ENCODE measurements around the gene MARCHF4. TPM values are rescaled to one million over a fixed set of nuclear protein-coding genes. Genes with fewer than 3 reads are reported as not detected.

Gene MARCHF4
- total RNA-seq, 1 donor from 2014 or later = 17.2 TPM

- Histone ChIP-seq H3K36me3 (ENCODE audit: control insufficient read depth, insufficient read depth, low read length) (no peaks in the 10 kb centered on the region), H3K27me3 (ENCODE audit: control insufficient read depth, insufficient read depth, low read length) (no peaks in the 10 kb centered on the region), H3K4me3 (ENCODE audit: low read depth, low read length) (no peak overlapping the region)
- TF ChIP-seq CTCF (IDR thresholded peaks at IDR 0.05; ENCODE audit: insufficient read depth, low read length, poor library complexity, severe bottlenecking) = no peak
- DNase-seq (ENCODE audit: low read depth) = no peak
Measured at GRCh38 chr2:216351172-216351925, 20.9 kb downstream of the MARCHF4 start.

GRCh38 chr2:216350214-216350791, 22.0 kb downstream of the MARCHF4 start:
- TF ChIP-seq CTCF (IDR thresholded peaks at IDR 0.05; ENCODE audit: insufficient read depth, low read length, poor library complexity, severe bottlenecking) = no peak
- DNase-seq (ENCODE audit: low read depth) = no peak
- no peaks in the 10 kb centered on the region for H3K27me3 ChIP-seq (ENCODE audit: control insufficient read depth, insufficient read depth, low read length)

GRCh38 chr2:216349366-216349765, 22.9 kb downstream of the MARCHF4 start:
- Histone ChIP-seq H3K27me3 (ENCODE audit: control insufficient read depth, insufficient read depth, low read length) (no peaks in the 10 kb centered on the region), H3K4me3 (ENCODE audit: low read depth, low read length) (no peak overlapping the region), H3K36me3 (ENCODE audit: control insufficient read depth, insufficient read depth, low read length) (no peaks in the 10 kb centered on the region)
- no peak for DNase-seq (ENCODE audit: low read depth)
- no peak for TF ChIP-seq CTCF (IDR thresholded peaks at IDR 0.05; ENCODE audit: insufficient read depth, low read length, poor library complexity, severe bottlenecking)

More at GRCh38 chr2:216350214-216350791, 22.0 kb downstream of the MARCHF4 start:
- H3K36me3 ChIP-seq (ENCODE audit: control insufficient read depth, insufficient read depth, low read length) = no peaks in the 10 kb centered on the region
- no peak overlapping the region for H3K4me3 ChIP-seq (ENCODE audit: low read depth, low read length)

- Histone ChIP-seq H3K36me3 (ENCODE audit: control insufficient read depth, insufficient read depth, low read length) (no peaks in the 10 kb centered on the region), H3K4me3 (ENCODE audit: low read depth, low read length) (no peak overlapping the region), H3K27me3 (ENCODE audit: control insufficient read depth, insufficient read depth, low read length) (no peaks in the 10 kb centered on the region)
- DNase-seq (ENCODE audit: low read depth) = peak; percentile 61
- no peak for TF ChIP-seq CTCF (IDR thresholded peaks at IDR 0.05; ENCODE audit: insufficient read depth, low read length, poor library complexity, severe bottlenecking)
Measured at GRCh38 chr2:216348756-216349308, 23.5 kb downstream of the MARCHF4 start.

- TF ChIP-seq CTCF (IDR thresholded peaks at IDR 0.05; ENCODE audit: insufficient read depth, low read length, poor library complexity, severe bottlenecking) = no peak
- H3K4me3 ChIP-seq (ENCODE audit: low read depth, low read length) = no peak overlapping the region
- no peak for DNase-seq (ENCODE audit: low read depth)
- H3K27me3 ChIP-seq (ENCODE audit: control insufficient read depth, insufficient read depth, low read length) = no peaks in the 10 kb centered on the region
- no peaks in the 10 kb centered on the region for H3K36me3 ChIP-seq (ENCODE audit: control insufficient read depth, insufficient read depth, low read length)
Measured at GRCh38 chr2:216346781-216347180, 25.5 kb downstream of the MARCHF4 start.

Data from kidney epithelial cell (primary cell).